ENCODE measurements around the gene CYB561.
"Not testable (repeated sequence)": the region's sequence is repeated elsewhere in the genome, so short reads cannot be mapped to it uniquely, and the experiment has no call there.

The CYB561 gene

DNA sequence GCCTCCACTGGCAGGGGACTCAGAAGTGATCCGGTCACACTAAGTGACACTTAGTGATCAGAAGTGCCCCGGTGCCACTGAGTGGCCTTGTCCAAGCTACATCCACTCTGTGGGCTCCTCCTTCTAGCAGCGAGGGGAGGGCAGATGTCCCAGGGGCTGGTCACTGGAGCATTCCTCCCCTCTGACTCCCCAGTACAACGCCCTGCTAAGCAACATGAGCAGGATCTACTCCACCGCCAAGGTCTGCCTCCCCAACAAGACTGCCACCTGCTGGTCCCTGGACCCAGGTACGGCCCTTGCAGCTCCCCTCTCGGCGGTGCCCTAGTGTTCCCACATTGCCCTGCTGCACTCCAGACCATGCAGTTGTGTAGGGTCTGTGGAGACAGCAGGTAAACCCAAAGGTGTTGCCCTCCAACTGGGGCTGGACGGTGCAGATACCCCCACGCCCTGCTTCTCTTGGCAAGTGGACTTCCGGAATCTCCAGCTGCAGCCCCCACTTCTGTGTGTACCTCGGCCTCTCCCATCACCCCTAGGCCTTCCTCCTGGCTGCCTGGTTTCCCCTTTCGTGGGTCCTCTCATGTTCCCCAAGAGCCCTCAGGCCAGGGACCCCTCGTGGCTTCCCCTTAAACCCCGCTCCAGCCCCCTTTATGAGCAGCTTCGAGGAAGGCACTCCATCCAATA lies 32.8 kb upstream of the CYB561 start:
- DNase-seq = peak; percentile 53 to 65

DNA sequence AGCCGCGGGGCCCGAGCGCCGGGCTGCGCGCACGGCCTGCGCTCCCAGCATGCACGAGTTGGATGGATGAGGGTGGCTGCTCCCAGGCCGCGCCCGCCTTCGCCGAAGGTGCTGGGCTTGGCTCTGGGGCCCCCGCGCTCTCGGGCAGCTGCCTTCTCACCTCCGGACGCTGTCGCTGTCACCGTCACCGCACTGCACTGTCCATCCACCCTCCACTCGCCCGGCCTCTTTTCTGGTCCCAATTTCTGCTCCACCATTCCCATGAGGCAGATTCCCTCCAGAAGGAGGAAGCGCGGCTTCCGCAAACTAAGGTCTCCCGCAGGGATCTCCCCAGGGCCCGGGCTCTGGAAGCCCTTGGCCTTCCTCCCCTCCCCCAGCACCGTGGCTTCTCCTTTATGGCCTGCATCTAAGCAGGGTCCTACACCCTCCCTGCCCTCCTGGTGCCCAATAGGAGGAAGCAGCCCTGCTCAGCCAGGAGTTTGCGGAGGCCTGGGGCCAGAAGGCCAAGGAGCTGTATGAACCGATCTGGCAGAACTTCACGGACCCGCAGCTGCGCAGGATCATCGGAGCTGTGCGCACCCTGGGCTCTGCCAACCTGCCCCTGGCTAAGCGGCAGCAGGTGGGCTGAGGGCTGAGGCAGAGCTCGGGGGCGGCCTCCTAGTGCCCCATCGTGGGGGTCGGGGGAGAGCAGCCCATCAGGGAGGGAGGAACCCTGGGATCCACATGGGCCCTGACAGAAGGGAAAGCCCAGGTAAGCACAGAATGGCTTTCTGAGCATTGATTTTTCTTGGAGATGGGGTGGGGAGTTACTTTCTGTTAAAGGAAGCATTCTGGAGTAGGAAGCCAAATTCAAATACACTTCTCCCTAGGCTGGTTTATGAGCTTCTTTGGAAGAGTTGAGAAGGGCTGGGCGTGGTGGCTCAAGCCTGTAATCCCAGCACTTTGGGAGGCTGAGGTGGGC lies 31.7 kb upstream of the CYB561 start:
- DNase-seq = peak; percentile 47 to 60

DNA sequence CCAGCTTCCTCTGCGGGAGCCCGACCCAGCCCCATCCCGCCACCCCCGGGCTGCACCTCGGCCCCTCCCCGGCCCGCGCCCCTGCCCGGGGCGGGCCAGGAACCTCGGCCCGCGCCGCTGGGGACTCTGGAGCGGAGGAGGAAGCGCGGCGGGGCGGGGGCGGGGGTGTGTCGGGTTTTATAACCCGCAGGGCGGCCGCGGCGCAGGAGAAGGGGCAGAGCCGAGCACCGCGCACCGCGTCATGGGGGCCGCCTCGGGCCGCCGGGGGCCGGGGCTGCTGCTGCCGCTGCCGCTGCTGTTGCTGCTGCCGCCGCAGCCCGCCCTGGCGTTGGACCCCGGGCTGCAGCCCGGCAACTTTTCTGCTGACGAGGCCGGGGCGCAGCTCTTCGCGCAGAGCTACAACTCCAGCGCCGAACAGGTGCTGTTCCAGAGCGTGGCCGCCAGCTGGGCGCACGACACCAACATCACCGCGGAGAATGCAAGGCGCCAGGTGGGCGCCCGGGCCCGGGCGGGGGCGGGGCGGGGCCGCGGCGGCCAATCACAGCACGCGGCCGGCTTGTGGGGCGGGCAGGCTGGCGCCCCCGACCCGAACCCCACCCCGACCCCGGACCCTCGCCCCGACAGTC lies 30.9 kb upstream of the CYB561 start, which contains the start of gene ACE:
ACE (plus strand) TSS at position 208 of the 626 bp plus-strand sequence; CDS start at position 242, 34 bp downstream.
- peak; percentile 78 to 87 for DNase-seq

GRCh38 chr17:63476459-63476853 lies 30.4 kb upstream of the CYB561 start:
- peak; percentile 32 to 53 for DNase-seq

- DNase-seq = no peak
These were observed 29.6 kb upstream of the CYB561 start for GRCh38 chr17:63475491-63476412.

DNA sequence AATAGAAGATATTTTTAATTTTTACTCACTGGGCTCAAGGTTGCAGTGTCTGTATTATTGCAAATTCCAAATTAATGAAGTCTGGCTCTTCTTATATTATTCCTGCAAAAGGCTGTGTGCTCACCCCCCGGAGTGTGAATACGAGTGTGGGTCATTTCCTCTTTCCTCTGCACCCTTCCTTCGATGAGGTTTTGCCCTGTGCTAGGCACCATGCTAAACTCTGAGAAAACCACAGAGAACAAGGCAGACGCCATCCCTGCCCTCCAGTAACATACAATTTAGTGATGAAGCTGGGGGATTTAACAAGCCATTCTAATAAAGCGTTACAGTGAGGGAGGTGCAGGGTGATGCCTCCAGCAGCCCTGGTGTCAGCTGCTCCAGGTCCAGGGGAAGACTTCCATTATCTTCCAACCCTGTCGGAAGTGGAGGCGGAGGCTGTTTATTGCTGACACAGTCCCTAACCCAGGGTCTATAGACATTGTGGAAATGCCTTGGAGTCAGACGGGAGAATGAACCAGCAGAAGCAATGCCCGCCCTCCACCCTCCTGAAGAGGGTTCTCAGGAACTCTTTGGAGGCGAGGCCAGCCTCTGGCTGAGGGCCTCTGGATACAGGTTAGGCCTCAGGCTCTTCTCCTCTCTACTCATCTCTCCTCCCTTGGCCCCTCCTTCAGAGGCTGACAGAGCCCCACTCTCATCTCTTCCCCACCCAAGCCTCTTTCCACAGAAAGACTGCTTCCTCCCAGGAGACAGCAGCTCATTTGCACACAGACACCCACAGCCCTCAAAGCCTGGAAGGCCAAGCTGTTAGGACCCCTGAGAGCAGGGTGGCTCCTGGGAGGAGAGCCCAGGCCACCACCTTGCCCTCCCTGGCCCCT lies 28.7 kb upstream of the CYB561 start:
- no peak for DNase-seq

GRCh38 chr17:63474174-63474573 lies 28.1 kb upstream of the CYB561 start:
- DNase-seq = peak in 1 of 2 experiments; percentile 17

DNA sequence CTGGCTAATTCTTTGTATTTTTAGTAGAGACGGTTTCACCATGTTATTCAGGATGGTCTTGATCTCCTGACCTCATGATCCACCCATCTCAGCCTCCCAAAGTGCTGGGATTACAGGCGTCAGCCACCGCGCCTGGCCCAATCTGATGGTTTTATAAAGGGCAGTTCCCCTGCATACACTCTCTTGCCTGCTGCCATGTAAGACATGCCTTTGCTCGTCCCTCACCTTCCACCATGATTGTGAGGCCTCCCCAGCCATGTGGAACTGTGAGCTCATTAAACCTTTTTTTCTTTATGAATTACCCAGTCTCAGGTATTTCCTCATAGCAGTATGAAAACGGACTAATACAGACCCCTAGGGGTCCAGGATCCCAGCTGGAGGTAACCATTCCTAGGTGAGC lies 22.0 kb upstream of the CYB561 start:
- not testable (repeated sequence) for DNase-seq

- DNase-seq = no peak
These were observed 18.7 kb upstream of the CYB561 start for GRCh38 chr17:63464691-63465236.

DNA sequence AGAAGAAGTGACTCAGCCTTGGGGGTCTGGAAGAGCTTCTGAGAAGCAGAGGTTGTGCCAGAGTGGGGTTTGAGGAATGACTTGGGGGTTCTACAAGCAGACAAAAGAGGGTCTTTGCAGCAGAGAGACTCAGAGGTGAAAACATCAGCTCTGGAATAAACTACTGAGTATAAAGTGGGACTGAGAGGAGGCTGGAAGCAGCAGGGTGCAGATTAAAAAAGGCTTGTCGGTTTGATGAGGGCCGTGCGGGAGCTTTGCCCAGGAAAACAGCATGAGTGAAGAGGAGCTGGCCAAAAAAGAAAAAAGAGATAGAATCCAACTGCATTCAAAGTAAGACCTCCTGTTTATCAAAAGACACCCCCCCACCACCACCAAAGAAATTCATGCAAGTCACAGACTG lies 17.7 kb upstream of the CYB561 start:
- DNase-seq = no peak

DNA sequence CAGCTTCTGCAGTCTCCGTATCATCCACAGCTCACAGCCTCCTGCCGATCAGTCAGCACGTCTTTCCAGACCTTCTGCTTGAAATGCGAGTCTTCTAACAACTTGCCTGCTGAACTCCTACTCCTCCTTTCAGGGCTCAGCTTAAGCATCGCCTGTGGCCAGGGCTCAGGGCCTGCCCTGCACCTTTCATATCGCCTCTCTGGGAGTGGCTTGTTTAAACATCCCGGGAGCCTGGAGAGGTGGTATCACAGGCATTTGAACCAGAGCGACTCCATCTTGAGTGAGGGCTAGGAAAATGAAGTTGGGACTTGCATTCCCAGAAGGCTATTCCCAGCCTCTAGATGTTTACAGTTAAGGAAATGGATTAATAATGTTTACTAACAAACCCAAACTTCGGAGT lies 13.9 kb upstream of the CYB561 start:
- DNase-seq = no peak

DNA sequence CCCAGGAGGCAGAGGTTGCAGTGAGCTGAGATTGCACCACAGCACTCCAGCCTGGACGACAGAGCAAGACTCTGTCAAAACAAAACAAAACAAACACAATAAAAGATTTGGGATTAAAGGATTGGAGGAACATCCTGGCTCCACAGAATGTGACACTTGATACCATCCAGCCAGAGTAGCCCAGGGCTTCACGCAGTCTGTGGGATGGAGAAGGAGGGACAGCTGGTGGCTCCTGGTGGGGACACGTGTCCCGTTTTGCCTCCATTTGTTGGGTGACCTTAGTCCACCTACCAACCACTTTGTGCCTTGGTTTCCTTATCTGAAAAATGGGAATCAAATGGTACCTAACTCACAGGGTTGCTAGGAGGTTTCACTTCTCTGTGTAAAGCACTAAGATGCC lies 12.4 kb upstream of the CYB561 start:
- no peak for DNase-seq

DNA sequence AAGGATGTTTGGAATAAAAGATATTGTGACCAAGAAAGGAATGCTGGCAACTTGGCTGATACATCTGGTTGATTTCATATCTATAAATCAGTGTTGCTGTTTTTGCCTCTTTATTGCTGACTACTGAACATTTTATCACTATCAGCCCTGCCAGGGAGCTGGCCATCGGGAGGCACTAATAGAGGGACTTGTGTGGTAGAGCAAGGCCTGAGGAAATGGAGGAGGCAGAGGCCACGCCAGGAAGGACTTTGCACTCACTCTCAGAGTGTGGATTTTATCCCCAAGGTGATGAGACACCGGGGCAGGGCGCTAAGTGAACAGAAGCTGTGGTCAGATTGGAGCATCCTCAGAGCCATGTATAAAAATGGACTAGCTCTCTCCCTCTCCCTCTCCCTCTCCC lies 9.3 kb upstream of the CYB561 start:
- DNase-seq = no peak

DNA sequence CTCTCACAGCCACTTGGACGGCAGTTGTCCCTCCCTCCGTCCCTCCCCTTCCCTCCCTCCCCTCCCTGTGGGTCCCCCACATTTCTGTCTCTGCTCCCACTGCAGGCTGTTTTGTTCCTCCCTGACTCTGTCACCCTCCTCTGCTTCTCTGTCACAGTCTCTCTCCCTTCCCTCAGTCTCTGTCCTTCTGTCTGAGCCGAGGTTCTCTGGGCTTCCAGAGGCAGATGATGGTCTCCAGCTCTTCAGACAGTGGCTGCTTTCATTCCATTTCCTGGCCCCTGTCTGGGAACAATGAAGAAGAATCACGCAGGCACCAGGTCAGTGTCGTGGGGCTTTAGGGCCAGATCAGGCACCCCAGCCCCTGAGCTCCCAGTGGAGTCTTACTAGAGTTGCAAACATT lies 8.8 kb upstream of the CYB561 start:
- no peak for DNase-seq

DNA sequence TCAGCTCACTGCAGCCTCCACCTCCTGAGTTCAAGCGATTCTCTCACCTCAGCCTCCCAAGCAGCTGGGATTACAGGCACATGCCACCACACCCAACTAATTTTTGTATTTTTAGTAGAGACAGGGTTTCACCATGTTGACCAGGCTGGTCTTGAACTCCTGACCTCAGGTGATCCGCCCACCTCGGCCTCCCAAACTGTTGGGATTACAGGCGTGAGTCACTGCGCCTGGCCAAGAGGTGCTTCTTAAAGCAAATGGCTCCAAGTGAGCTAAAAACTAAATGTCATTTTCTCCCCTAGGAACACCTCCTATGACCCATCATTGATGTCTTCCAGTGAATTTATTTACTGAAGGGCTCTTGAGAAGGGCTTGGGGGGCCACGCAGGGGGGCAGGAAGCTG lies 8.3 kb upstream of the CYB561 start:
- not testable (repeated sequence) for DNase-seq

DNA sequence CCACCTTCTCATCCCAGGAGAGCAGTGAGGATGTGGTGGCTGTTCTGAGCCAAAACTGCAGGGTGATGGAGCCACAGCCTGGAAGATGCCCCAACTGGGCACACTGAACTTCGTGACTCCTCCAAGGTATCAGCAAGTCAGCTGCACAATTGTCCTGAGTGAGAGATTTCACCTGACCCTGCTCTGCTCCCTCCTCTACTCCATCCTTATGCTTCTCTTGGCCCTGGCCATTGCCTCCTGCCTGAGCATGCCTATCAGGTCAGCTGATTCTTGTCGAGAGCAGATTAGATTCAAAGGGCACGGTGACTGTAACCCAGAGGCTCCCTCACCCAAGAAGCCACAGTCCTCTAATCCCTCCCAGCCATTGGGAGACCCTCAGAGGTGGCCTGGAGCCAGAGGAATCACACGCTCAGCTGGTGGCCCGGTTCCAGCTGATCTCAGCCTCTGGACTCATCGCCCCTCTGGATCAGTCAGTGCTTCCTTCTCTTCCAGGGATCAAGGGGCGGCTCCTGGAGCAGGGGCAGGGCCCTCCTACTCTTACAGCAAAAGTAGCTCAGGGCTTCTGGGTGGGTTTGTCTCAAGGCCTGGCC lies 7.0 kb upstream of the CYB561 start:
- DNase-seq = no peak

GRCh38 chr17:63452046-63452961 lies 6.2 kb upstream of the CYB561 start:
- no peak for DNase-seq

GRCh38 chr17:63451150-63451549 lies 5.0 kb upstream of the CYB561 start:
- DNase-seq = no peak

DNA sequence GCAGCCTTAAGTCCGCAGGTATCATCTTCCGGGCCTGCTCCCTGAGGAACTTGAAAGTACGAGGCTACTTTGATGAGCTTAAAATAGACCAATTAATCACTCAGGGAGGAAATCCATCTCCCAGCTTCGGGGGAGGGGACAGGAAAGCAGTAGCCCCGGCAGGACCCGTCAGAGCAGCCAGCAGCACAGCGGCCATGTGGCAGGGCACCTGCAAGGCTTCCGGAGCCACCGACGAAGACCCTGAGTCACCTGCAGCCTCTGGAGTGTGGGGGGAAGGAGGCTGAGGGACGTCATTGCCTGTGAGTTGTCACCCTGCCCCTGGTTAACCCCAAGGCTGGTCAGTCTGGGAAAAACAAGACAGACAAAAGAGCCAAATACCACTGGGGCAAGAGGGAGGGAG lies 4.4 kb upstream of the CYB561 start:
- no peak for DNase-seq

DNA sequence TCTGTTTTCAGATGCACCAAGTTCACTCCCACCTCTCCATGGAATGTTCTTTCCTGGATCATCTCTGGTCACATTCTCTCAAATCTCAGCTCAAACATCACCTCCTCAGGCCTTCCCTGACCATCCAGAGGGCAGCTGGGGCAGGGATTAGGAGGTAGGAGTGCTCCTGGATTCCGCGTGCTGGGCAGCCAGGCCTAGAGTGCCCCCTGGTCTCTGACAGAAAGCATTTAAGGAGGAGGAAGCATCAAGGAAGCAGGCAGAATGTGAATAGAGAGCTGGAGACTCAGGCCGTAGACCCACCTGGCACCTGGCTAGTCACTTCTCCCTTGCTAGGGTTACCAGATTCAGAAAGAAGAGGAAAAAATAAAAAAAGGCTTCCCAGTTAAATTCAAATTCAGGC lies 2.5 kb upstream of the CYB561 start:
- no peak for DNase-seq
